H1 (cell line): Measurements from ENCODE around the gene FSIP1. TPM values are rescaled to one million over a fixed set of nuclear protein-coding genes. Genes with fewer than 3 reads are reported as not detected.

Source experiments
- CTCF ChIA-PET: fragments of 300-600 bp; sonication (Branson Sonifier 250); formaldehyde crosslinking; loops from one replicate; lab custom pipeline; 2021; ENCODE audit not compliant: partially characterized antibody; lab: Charles Lee
- POLR2A ChIA-PET: fragments of 300-600 bp; sonication (Branson Sonifier 250); formaldehyde crosslinking; loops from one replicate; lab custom pipeline; 2021; ENCODE audit warnings: inconsistent platforms; ENCODE audit not compliant: partially characterized antibody; lab: Charles Lee
- DNase-seq, 2 experiments: peaks; one replicate each; pipeline versions ENCODE4 v3.0.0 to v3.0.0-alpha.2; 2010 to 2022; ENCODE audit warnings: low spot score in 2 of 2, low read depth in 1 of 2, mixed read lengths in 1 of 2
- FAIRE-seq: peaks from 2 replicates; lab custom pipeline; 2011; peaks lifted over from hg19 to GRCh38; lab: Jason Lieb, UNC
- H2AFZ ChIP-seq: 2 replicates; pipeline ENCODE4 v1.8.1; 2012; ENCODE audit warnings: low read length, inconsistent platforms
- H2AK5ac ChIP-seq: 2 replicates; pipeline ENCODE4 v1.6.1; 2013; ENCODE audit warnings: low read depth, low read length
- H2BK120ac ChIP-seq: replicated peaks from 2 replicates; pipeline ENCODE3; 2013; ENCODE audit warnings: low read depth, low read length, inconsistent platforms
- H2BK12ac ChIP-seq: 2 replicates; pipeline ENCODE4 v1.6.1; 2013; ENCODE audit warnings: low read depth, low read length
- H2BK15ac ChIP-seq: 2 replicates; pipeline ENCODE4 v1.6.1; 2013; ENCODE audit warnings: low read length
- H2BK20ac ChIP-seq: 2 replicates; pipeline ENCODE4 v1.6.1; 2013; ENCODE audit warnings: low read length
- H2BK5ac ChIP-seq: 2 replicates; pipeline ENCODE4 v1.6.1; 2013; ENCODE audit warnings: low read depth, low read length
- H3K14ac ChIP-seq: 2 replicates; pipeline ENCODE4 v1.6.1; 2013; ENCODE audit warnings: inconsistent platforms; ENCODE audit not compliant: insufficient read length
- H3K18ac ChIP-seq: 2 replicates; pipeline ENCODE4 v1.6.1; 2013; ENCODE audit warnings: low read length; ENCODE audit errors: extremely low read depth
- H3K23ac ChIP-seq: 2 replicates; pipeline ENCODE4 v1.6.1; 2013; ENCODE audit warnings: inconsistent platforms; ENCODE audit not compliant: insufficient read length
- H3K23me2 ChIP-seq: 2 replicates; pipeline ENCODE4 v1.6.1; 2013; ENCODE audit warnings: low read depth, low read length
- H3K27ac ChIP-seq: 2 replicates; pipeline ENCODE4 v1.6.1; 2011; ENCODE audit warnings: low read depth, low read length, inconsistent platforms
- H3K27me3 ChIP-seq, 4 experiments: replicated peaks in 1 of 4; 1 replicate in 1 of 4; 2 replicates in 3 of 4; pipeline versions ENCODE4 v1.6.1 to v1.8.1; 2011 to 2013; ENCODE audit warnings: low read length in 3 of 4, mild to moderate bottlenecking in 3 of 4, inconsistent platforms in 2 of 4, mixed read lengths in 2 of 4, moderate library complexity in 1 of 4; ENCODE audit not compliant: control insufficient read depth in 3 of 4, insufficient read depth in 3 of 4; ENCODE audit errors: extremely low read depth in 1 of 4
- H3K36me3 ChIP-seq, 4 experiments: 2 replicates each; pipeline versions ENCODE4 v1.6.1 to v1.8.1; 2011 to 2013; ENCODE audit warnings: mild to moderate bottlenecking in 4 of 4, low read length in 3 of 4, moderate library complexity in 2 of 4, control low read depth in 1 of 4, inconsistent platforms in 1 of 4; ENCODE audit not compliant: insufficient read depth in 4 of 4, control insufficient read depth in 2 of 4
- H3K4ac ChIP-seq: replicated peaks from 2 replicates; pipeline ENCODE3; 2013; ENCODE audit warnings: low read length, low read depth, mixed read lengths, inconsistent platforms; ENCODE audit not compliant: insufficient read length
- H3K4me1 ChIP-seq, 4 experiments: replicated peaks in 1 of 4; 1 replicate in 1 of 4; 2 replicates in 3 of 4; pipeline versions ENCODE4 v1.6.1 to v1.8.1; 2011 to 2013; ENCODE audit warnings: low read length in 3 of 4, inconsistent platforms in 2 of 4, mixed read lengths in 1 of 4; ENCODE audit not compliant: insufficient read depth in 4 of 4, control insufficient read depth in 3 of 4
- H3K4me2 ChIP-seq, 2 experiments: 2 replicates each; pipeline versions ENCODE4 v1.6.1 to v1.8.1; 2011 to 2013; ENCODE audit warnings: low read depth in 2 of 2, low read length in 2 of 2, control low read depth in 1 of 2, inconsistent platforms in 1 of 2, mild to moderate bottlenecking in 1 of 2; ENCODE audit not compliant: insufficient read depth in 1 of 2
- H3K4me3 ChIP-seq, 4 experiments: fragments of 200-600, 300-600 bp in 1 of 4; sonication (generic), shearing (Covaris generic), sonication (Bioruptor Twin) in 1 of 4; 2 replicates each; pipeline versions ENCODE4 v1.5.1 to v1.8.1; 2011 to 2016; ENCODE audit warnings: low read length in 4 of 4, low read depth in 3 of 4, control low read depth in 2 of 4, inconsistent platforms in 2 of 4, mild to moderate bottlenecking in 2 of 4, mixed read lengths in 1 of 4, moderate library complexity in 1 of 4; ENCODE audit not compliant: insufficient read depth in 2 of 4; ENCODE audit errors: extremely low read depth in 1 of 4
- H3K56ac ChIP-seq: replicated peaks from 2 replicates; pipeline ENCODE3; 2013; ENCODE audit warnings: low read depth, mild to moderate bottlenecking, mixed read lengths, low read length, inconsistent platforms; ENCODE audit not compliant: insufficient read length
- H3K79me1 ChIP-seq: 2 replicates; pipeline ENCODE4 v1.6.1; 2013; ENCODE audit warnings: low read depth, low read length, control low read depth
- H3K79me2 ChIP-seq, 2 experiments: 2 replicates each; pipeline versions ENCODE4 v1.6.1 to v1.8.1; 2012 to 2013; ENCODE audit warnings: low read length in 2 of 2, mild to moderate bottlenecking in 2 of 2, inconsistent platforms in 1 of 2; ENCODE audit not compliant: insufficient read depth in 2 of 2, control insufficient read depth in 1 of 2
- H3K9ac ChIP-seq, 4 experiments: replicated peaks in 1 of 4; 1 replicate in 1 of 4; 2 replicates in 3 of 4; pipeline versions ENCODE4 v1.6.1 to v1.8.1; 2011 to 2013; ENCODE audit warnings: low read depth in 3 of 4, low read length in 3 of 4, control low read depth in 2 of 4, mild to moderate bottlenecking in 2 of 4, moderate library complexity in 2 of 4, inconsistent platforms in 1 of 4; ENCODE audit errors: extremely low read depth in 1 of 4
- H3K9me3 ChIP-seq, 2 experiments: 2 replicates each; pipeline versions ENCODE4 v1.6.1 to v1.8.1; 2012 to 2013; ENCODE audit warnings: mild to moderate bottlenecking in 2 of 2, moderate library complexity in 2 of 2, control low read depth in 1 of 2, inconsistent platforms in 1 of 2, low read depth in 1 of 2, low read length in 1 of 2, mixed read lengths in 1 of 2; ENCODE audit not compliant: insufficient read depth in 2 of 2
- H4K20me1 ChIP-seq, 2 experiments: replicated peaks in 1 of 2; 2 replicates each; pipeline versions ENCODE3 to v1.8.1; 2011 to 2013; ENCODE audit warnings: inconsistent platforms in 2 of 2, low read length in 2 of 2, mild to moderate bottlenecking in 1 of 2; ENCODE audit not compliant: insufficient read depth in 2 of 2, control insufficient read depth in 1 of 2
- H4K5ac ChIP-seq: 2 replicates; pipeline ENCODE4 v1.6.1; 2013; ENCODE audit warnings: low read length, low read depth, mixed read lengths, inconsistent platforms; ENCODE audit not compliant: insufficient read length
- H4K8ac ChIP-seq: 2 replicates; pipeline ENCODE4 v1.8.0; 2013; ENCODE audit warnings: mild to moderate bottlenecking, moderate library complexity, low read length, inconsistent platforms; ENCODE audit not compliant: insufficient read depth; ENCODE audit errors: extremely low read depth
- H4K91ac ChIP-seq: replicated peaks from 2 replicates; pipeline ENCODE3; 2013; ENCODE audit warnings: low read length, mixed read lengths, inconsistent platforms; ENCODE audit not compliant: insufficient read length
- CEBPB ChIP-seq: IDR thresholded peaks from 2 replicates; pipeline ENCODE4 v1.6.1; 2012; ENCODE audit warnings: low read depth, low read length
- NRF1 ChIP-seq: IDR thresholded peaks from 2 replicates; pipeline ENCODE4 v1.6.1; 2011; ENCODE audit warnings: mild to moderate bottlenecking, low read depth, low read length, improper control_type of control experiment
- POLR2A ChIP-seq, 2 experiments: IDR thresholded peaks; 1 replicate in 1 of 2; 2 replicates in 1 of 2; pipeline ENCODE4 v1.6.1; 2011; ENCODE audit warnings: low read depth in 2 of 2, low read length in 2 of 2, mild to moderate bottlenecking in 2 of 2; ENCODE audit errors: control extremely low read depth in 1 of 2
- RAD21 ChIP-seq, 2 experiments: IDR thresholded peaks in 1 of 2; conservative IDR thresholded peaks in 1 of 2; 2 replicates each; pipeline ENCODE4 v1.6.1; 2011; ENCODE audit warnings: low read depth in 2 of 2, low read length in 2 of 2, improper control_type of control experiment in 1 of 2, inconsistent platforms in 1 of 2, mild to moderate bottlenecking in 1 of 2, moderate library complexity in 1 of 2
- TBP ChIP-seq: IDR thresholded peaks from 2 replicates; pipeline ENCODE4 v1.6.1; 2011; ENCODE audit warnings: low read depth, low read length, improper control_type of control experiment
- TCF12 ChIP-seq: IDR thresholded peaks from 2 replicates; pipeline ENCODE4 v1.6.1; 2011; ENCODE audit warnings: low read depth, mild to moderate bottlenecking, low read length
- WGBS, 2 experiments: shearing (Covaris generic) in 1 of 2; methylation state at CpG; one replicate each; pipeline versions ENCODE4 v1.1.6 to v1.1.7; 2013 to 2015; ENCODE audit warnings: low lambda C conversion rate in 2 of 2, mixed read lengths in 2 of 2, inconsistent platforms in 1 of 2, low coverage in 1 of 2, missing lambda C conversion rate in 1 of 2; ENCODE audit not compliant: insufficient replicate concordance in 2 of 2, insufficient coverage in 1 of 2, insufficient read length in 1 of 2; ENCODE audit errors: extremely low coverage in 1 of 2, missing lambda C conversion rate in 1 of 2; 5-methylcytosine and 5-hydroxymethylcytosine counted together
- polyA plus RNA-seq, 7 experiments: library from polyadenylated mRNA; depleted of rRNA in 3 of 7; stranded (reverse) in 5 of 7; unstranded in 2 of 7; fragments of >200 nt in 5 of 7; fragments of 200-250 nt in 2 of 7; gene quantifications; 1 replicate in 5 of 7; 2 replicates in 1 of 7; 4 replicates in 1 of 7; pipeline versions ENCODE4 v1.2.1 to v1.2.3, GENCODE V29; 2011 to 2013; ENCODE audit warnings: missing spikeins in 2 of 7, mixed read lengths in 2 of 7
- total RNA-seq: library from RNA; stranded (reverse); fragmentation: NEBNext Ultra II Directional; extraction: Animal tissue kit (Norgen Biotek cat#: 25700); gene quantifications from 2 replicates; pipeline ENCODE4 v1.2.1, GENCODE V29; 2021
- TF ChIP-seq, protein P1 (sequence below): IDR thresholded peaks from 2 replicates; pipeline ENCODE4 v1.6.1; 2011; ENCODE audit warnings: low read depth, mild to moderate bottlenecking, low read length; ENCODE audit not compliant: insufficient read depth
- TF ChIP-seq, protein P2 (sequence below): IDR thresholded peaks from 2 replicates; pipeline ENCODE4 v1.6.1; 2012; ENCODE audit warnings: inconsistent platforms
- TF ChIP-seq, protein P3 (sequence below), 3 experiments: IDR thresholded peaks; 1 replicate in 2 of 3; 2 replicates in 1 of 3; pipeline versions ENCODE4 v1.5.1 to v1.6.1; 2011; ENCODE audit warnings: low read length in 3 of 3, mild to moderate bottlenecking in 3 of 3, inconsistent platforms in 2 of 3, low read depth in 1 of 3, moderate library complexity in 1 of 3; ENCODE audit not compliant: insufficient read depth in 1 of 3; ENCODE audit errors: control extremely low read depth in 1 of 3

FSIP1 gene
- total and polyA plus RNA-seq, 2 of the 8 experiments (the other 6 are each of a cell fraction or from before 2014, with no cell fraction given), result 0.18 to 1.3 TPM

DNA sequence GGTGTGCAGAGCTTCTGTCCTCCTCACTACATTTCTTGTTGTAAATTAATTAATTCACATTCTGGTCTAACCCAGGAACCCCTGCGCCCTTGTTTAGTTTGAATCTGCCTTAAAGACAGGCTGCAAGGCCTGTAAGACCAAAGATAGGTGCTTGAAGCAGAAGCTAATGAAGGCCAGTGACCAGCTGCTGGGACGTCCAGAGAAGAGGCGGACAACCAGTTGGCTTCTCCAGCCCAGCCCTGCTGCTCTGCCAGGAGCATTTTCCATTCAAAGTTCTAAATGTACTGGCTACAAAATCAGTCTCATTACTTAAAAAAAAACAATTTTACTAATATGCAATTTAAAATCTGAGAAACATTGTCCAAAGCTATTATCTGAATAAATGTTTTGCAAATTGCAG lies 43.6 kb downstream of the FSIP1 start:
- no peak for FAIRE-seq
- Histone ChIP-seq H4K91ac (no peak overlapping the region), H4K20me1 (no peaks in the 10 kb centered on the region), H2BK120ac (no peak overlapping the region), H3K27ac (no peak overlapping the region), H4K8ac (no peak overlapping the region), H4K5ac (no peak overlapping the region), H3K79me1 (no peaks in the 10 kb centered on the region), H3K79me2 (no peaks in the 10 kb centered on the region), H3K9ac (no peak overlapping the region), H2AK5ac (no peak overlapping the region), H2AFZ (no peak overlapping the region), H2BK20ac (no peak overlapping the region), H3K56ac (no peak overlapping the region), H3K36me3 (no peaks in the 10 kb centered on the region), H3K4me2 (no peak overlapping the region), H3K27me3 (no peaks in the 10 kb centered on the region), H3K4me1 (no peaks in the 10 kb centered on the region), H2BK15ac (no peak overlapping the region), H2BK5ac (no peak overlapping the region), H3K9me3 (no peaks in the 10 kb centered on the region), H3K4me3 (no peak overlapping the region), H3K23me2 (no peaks in the 10 kb centered on the region), H3K14ac (no peak overlapping the region), H3K23ac (no peak overlapping the region), H3K18ac (no peak overlapping the region), H2BK12ac (no peak overlapping the region), H3K4ac (no peak overlapping the region)
- POLR2A ChIA-PET, result no interaction called here
- WGBS, 2 experiments, result 84% methylated on average over 3 of the region's 3 CpGs; no CpG with 5 or more reads in 1 of the 2 experiments
- CTCF ChIA-PET, result interaction anchor here (0.6 to 4.2 kb wide), 6 partner anchors 16 to 398 kb away, joined by 3 to 35 read pairs (median 3); no protein-coding TSS in a partner anchor
- DNase-seq, result no peak
- TF ChIP-seq RAD21 (IDR thresholded peaks at IDR 0.05 in 1 of 2, conservative IDR thresholded peaks at IDR 0.05 in 1 of 2; ENCODE audit: low read depth in 2 of 2, low read length in 2 of 2) (no peak), TBP (no peak), NRF1 (no peak), CEBPB (no peak), TCF12 (no peak), POLR2A (IDR thresholded peaks at IDR 0.05; ENCODE audit: control extremely low read depth in 1 of 2, low read depth in 2 of 2, low read length in 2 of 2) (no peak)
- TF ChIP-seq, protein P1, sequence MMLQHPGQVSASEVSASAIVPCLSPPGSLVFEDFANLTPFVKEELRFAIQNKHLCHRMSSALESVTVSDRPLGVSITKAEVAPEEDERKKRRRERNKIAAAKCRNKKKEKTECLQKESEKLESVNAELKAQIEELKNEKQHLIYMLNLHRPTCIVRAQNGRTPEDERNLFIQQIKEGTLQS, result no peak
- TF ChIP-seq, protein P2, sequence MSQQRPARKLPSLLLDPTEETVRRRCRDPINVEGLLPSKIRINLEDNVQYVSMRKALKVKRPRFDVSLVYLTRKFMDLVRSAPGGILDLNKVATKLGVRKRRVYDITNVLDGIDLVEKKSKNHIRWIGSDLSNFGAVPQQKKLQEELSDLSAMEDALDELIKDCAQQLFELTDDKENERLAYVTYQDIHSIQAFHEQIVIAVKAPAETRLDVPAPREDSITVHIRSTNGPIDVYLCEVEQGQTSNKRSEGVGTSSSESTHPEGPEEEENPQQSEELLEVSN, result no peak
- TF ChIP-seq, protein P3, sequence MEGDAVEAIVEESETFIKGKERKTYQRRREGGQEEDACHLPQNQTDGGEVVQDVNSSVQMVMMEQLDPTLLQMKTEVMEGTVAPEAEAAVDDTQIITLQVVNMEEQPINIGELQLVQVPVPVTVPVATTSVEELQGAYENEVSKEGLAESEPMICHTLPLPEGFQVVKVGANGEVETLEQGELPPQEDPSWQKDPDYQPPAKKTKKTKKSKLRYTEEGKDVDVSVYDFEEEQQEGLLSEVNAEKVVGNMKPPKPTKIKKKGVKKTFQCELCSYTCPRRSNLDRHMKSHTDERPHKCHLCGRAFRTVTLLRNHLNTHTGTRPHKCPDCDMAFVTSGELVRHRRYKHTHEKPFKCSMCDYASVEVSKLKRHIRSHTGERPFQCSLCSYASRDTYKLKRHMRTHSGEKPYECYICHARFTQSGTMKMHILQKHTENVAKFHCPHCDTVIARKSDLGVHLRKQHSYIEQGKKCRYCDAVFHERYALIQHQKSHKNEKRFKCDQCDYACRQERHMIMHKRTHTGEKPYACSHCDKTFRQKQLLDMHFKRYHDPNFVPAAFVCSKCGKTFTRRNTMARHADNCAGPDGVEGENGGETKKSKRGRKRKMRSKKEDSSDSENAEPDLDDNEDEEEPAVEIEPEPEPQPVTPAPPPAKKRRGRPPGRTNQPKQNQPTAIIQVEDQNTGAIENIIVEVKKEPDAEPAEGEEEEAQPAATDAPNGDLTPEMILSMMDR (IDR thresholded peaks at IDR 0.05; ENCODE audit: control extremely low read depth in 1 of 3, insufficient read depth in 1 of 3, low read depth in 1 of 3, low read length in 3 of 3), result no peak
